Calu3 (cell line): ENCODE data around the gene CR1L. TPM values are rescaled to one million over a fixed set of nuclear protein-coding genes. Genes with fewer than 3 reads are reported as not detected.

Experiments
- BruUV-seq: library from RNA; stranded (reverse); fragments of 400-500 nt; replicated peaks from 2 replicates; lab custom pipeline; 2021; lab: Mats Ljungman, UMichigan
- CTCF ChIA-PET: fragments of 300-600 bp; sonication (Branson Sonifier 250); formaldehyde crosslinking; loops from one replicate; lab custom pipeline; 2022; ENCODE audit warnings: antibody characterized with exemption; lab: Charles Lee
- DNase-seq: peaks from one replicate; pipeline ENCODE4 v3.0.0; 2022
- H3K27ac Mint-ChIP-seq: one replicate; pipeline ENCODE4 v1.8.0; 2022; ENCODE audit warnings: mixed read lengths; ENCODE audit not compliant: unreplicated experiment
- H3K27me3 Mint-ChIP-seq: one replicate; pipeline ENCODE4 v1.8.0; 2022; ENCODE audit warnings: mixed read lengths; ENCODE audit not compliant: unreplicated experiment
- H3K36me3 Mint-ChIP-seq: one replicate; pipeline ENCODE4 v1.8.0; 2022; ENCODE audit warnings: mild to moderate bottlenecking, moderate library complexity, mixed read lengths; ENCODE audit not compliant: insufficient read depth, unreplicated experiment
- H3K4me1 Mint-ChIP-seq: one replicate; pipeline ENCODE4 v1.8.0; 2022; ENCODE audit warnings: mild to moderate bottlenecking, low read depth, mixed read lengths; ENCODE audit not compliant: unreplicated experiment
- H3K4me3 Mint-ChIP-seq: one replicate; pipeline ENCODE4 v1.8.0; 2022; ENCODE audit warnings: mild to moderate bottlenecking, low read depth, moderate library complexity, mixed read lengths; ENCODE audit not compliant: unreplicated experiment
- H3K9me3 Mint-ChIP-seq: one replicate; pipeline ENCODE4 v1.8.0; 2022; ENCODE audit warnings: low read depth, mixed read lengths; ENCODE audit not compliant: unreplicated experiment
- CTCF ChIP-seq: fragments of 200-600 bp; IDR thresholded peaks from one replicate; pipeline ENCODE4 v1.8.0; 2022; ENCODE audit warnings: antibody characterized with exemption; ENCODE audit not compliant: unreplicated experiment
- intact Hi-C: fragments of 100-400 bp; cut with micrococcal nuclease; formaldehyde crosslinking; loops from one replicate; pipeline ENCODE4 v1.10.0; 2022; ENCODE audit not compliant: unreplicated experiment
- total RNA-seq: library from RNA; stranded (reverse); gene quantifications from 2 replicates; pipeline ENCODE4 v1.2.3, GENCODE V29; 2022

The CR1L gene
- total RNA-seq, 1 experiment from 2014 or later, result not detected

- intact Hi-C loops, result loop anchor here (5.0 kb wide), 1 partner anchor 55 kb away; no protein-coding TSS in a partner anchor
- peaks cover 66% of the 10 kb centered on the region for H3K4me1 Mint-ChIP-seq
- BruUV-seq, result no TSS peak
- no peaks in the 10 kb centered on the region for H3K9me3 Mint-ChIP-seq
- TF ChIP-seq CTCF, result no peak
- H3K4me3 Mint-ChIP-seq, result peak within 1 kb of the TSS; percentile 94
- DNase-seq, result peak; percentile 99
- CTCF ChIA-PET, result interaction anchor here (0.6 to 2.0 kb wide), 3 partner anchors 20 to 53 kb away, joined by 3 to 7 read pairs (median 4); no protein-coding TSS in a partner anchor
- no peaks in the 10 kb centered on the region for H3K27me3 Mint-ChIP-seq
- H3K27ac Mint-ChIP-seq, result peak within 1 kb of the TSS; percentile 91
- peaks cover 58% of the 10 kb centered on the region for H3K36me3 Mint-ChIP-seq
These were observed 107.0 kb downstream of the CR1L start, which contains the start of gene CD46 for GRCh38 chr1:207751790-207752455. Gene CD46 (plus strand): TSS chr1:207752054. CDS start chr1:207752213, 159 bp downstream.

- CTCF ChIA-PET, result interaction anchor here (0.7 to 2.0 kb wide), 3 partner anchors 9 to 54 kb away, joined by 4 to 7 read pairs (median 4); no protein-coding TSS in a partner anchor
- peak; percentile 49 for DNase-seq
- Mint-ChIP-seq H3K36me3 (peaks cover 62% of the 10 kb centered on the region), H3K4me3 (peak overlapping the region; percentile 94), H3K9me3 (no peaks in the 10 kb centered on the region), H3K27ac (peak overlapping the region; percentile 91), H3K4me1 (peaks cover 63% of the 10 kb centered on the region), H3K27me3 (no peaks in the 10 kb centered on the region)
- no peak for TF ChIP-seq CTCF
- BruUV-seq, result no TSS peak
- intact Hi-C loops, result loop anchor here (5.0 kb wide), 1 partner anchor 55 kb away; no protein-coding TSS in a partner anchor
These were observed 107.6 kb downstream of the CR1L start for GRCh38 chr1:207752456-207752998.

GRCh38 chr1:207753611-207754010 lies 108.7 kb downstream of the CR1L start:
- H3K4me3 Mint-ChIP-seq, result peak overlapping the region; percentile 94
- peaks cover 52% of the 10 kb centered on the region for H3K4me1 Mint-ChIP-seq
- DNase-seq, result no peak
- TF ChIP-seq CTCF, result no peak
- peak overlapping the region; percentile 46 for H3K27ac Mint-ChIP-seq
- intact Hi-C loops, result loop anchor here (5.0 kb wide), 1 partner anchor 56 kb away; no protein-coding TSS in a partner anchor
- CTCF ChIA-PET, result no interaction called here
- H3K9me3 Mint-ChIP-seq, result no peaks in the 10 kb centered on the region
- no peaks in the 10 kb centered on the region for H3K27me3 Mint-ChIP-seq
- peaks cover 72% of the 10 kb centered on the region for H3K36me3 Mint-ChIP-seq
- BruUV-seq, result no TSS peak

GRCh38 chr1:207754011-207754410 lies 109.1 kb downstream of the CR1L start:
- Mint-ChIP-seq H3K4me3 (peak overlapping the region; percentile 94), H3K9me3 (no peaks in the 10 kb centered on the region), H3K27ac (peak overlapping the region; percentile 46), H3K4me1 (peaks cover 48% of the 10 kb centered on the region), H3K36me3 (peaks cover 76% of the 10 kb centered on the region), H3K27me3 (no peaks in the 10 kb centered on the region)
- no peak for DNase-seq
- intact Hi-C loops, result loop anchor here (5.0 kb wide), 1 partner anchor 57 kb away; no protein-coding TSS in a partner anchor
- TF ChIP-seq CTCF, result no peak
- CTCF ChIA-PET, result interaction anchor here (0.7 kb wide), 1 partner anchor 9 kb away, joined by 4 read pairs; no protein-coding TSS in a partner anchor
- BruUV-seq, result TSS peak; percentile 30
